ENCODE measurements around the gene ANKRD13A. TPM values are rescaled to one million over a fixed set of nuclear protein-coding genes. Genes with fewer than 3 reads are reported as not detected.

ANKRD13A gene
- total and polyA plus RNA-seq, 2 of the 13 experiments (the other 11 are each of a cell fraction or from before 2014, with no cell fraction given), result 34.1 to 41.6 TPM

GRCh38 chr12:109995686-109996482 is 3.3 kb upstream of the ANKRD13A start, which contains the start of gene GIT2 (continued):
- no peak for TF ChIP-seq ZBTB33 (CRISPR knock-in tag; IDR thresholded peaks at IDR 0.05)
- no peak for TF ChIP-seq HOMEZ (CRISPR knock-in tag; IDR thresholded peaks at IDR 0.05; ENCODE audit: low read depth)
- TF ChIP-seq CSRNP1 (CRISPR knock-in tag; IDR thresholded peaks at IDR 0.05), result peak; percentile 60; the same call in 1 of the 2 replicates
- TF ChIP-seq GZF1 (CRISPR knock-in tag; IDR thresholded peaks at IDR 0.05), result no peak
- TF ChIP-seq ZFP37 (CRISPR knock-in tag; IDR thresholded peaks at IDR 0.05; ENCODE audit: borderline replicate concordance), result no peak
- TF ChIP-seq ADNP (CRISPR knock-in tag; IDR thresholded peaks at IDR 0.05), result no peak
- peak; percentile 97 for TF ChIP-seq POGZ (CRISPR knock-in tag; IDR thresholded peaks at IDR 0.05)
- no peak for TF ChIP-seq ZNF510 (CRISPR knock-in tag; IDR thresholded peaks at IDR 0.05; ENCODE audit: low read depth)
- 0 out of 2 replicates have a peak, but pooled peaks have one; percentile 40 for TF ChIP-seq ZFP41 (CRISPR knock-in tag; IDR thresholded peaks at IDR 0.05; ENCODE audit: borderline replicate concordance)
- peak; percentile 50; the same call in 1 of the 2 replicates for TF ChIP-seq ZNF891 (CRISPR knock-in tag; IDR thresholded peaks at IDR 0.05)
- peak; percentile 81 for TF ChIP-seq KMT2B (CRISPR knock-in tag; IDR thresholded peaks at IDR 0.05)
- no peak for TF ChIP-seq MED8 (CRISPR knock-in tag; IDR thresholded peaks at IDR 0.05; ENCODE audit: insufficient replicate concordance)
- TF ChIP-seq ZNF652 (CRISPR knock-in tag; IDR thresholded peaks at IDR 0.05; ENCODE audit: borderline replicate concordance, low read depth), result no peak
- TF ChIP-seq KLF11 (CRISPR knock-in tag; IDR thresholded peaks at IDR 0.05), result no peak; the same call in 1 of the 2 replicates
- no peak for TF ChIP-seq ZNF382 (CRISPR knock-in tag; IDR thresholded peaks at IDR 0.05; ENCODE audit: borderline replicate concordance)
- TF ChIP-seq ZNF230 (CRISPR knock-in tag; IDR thresholded peaks at IDR 0.05), result peak; percentile 65
- no peak for TF ChIP-seq ZNF800 (CRISPR knock-in tag; IDR thresholded peaks at IDR 0.05)
- peak; percentile 37; the same call in 1 of the 2 replicates for TF ChIP-seq IRF2 (CRISPR knock-in tag; IDR thresholded peaks at IDR 0.05)
- peak; percentile 50; the same call in 1 of the 2 replicates for TF ChIP-seq TBX2 (CRISPR knock-in tag; IDR thresholded peaks at IDR 0.05; ENCODE audit: borderline replicate concordance)
- TF ChIP-seq ZNF343 (CRISPR knock-in tag; IDR thresholded peaks at IDR 0.05), result 0 out of 2 replicates have a peak, but pooled peaks have one; percentile 68
- no peak for TF ChIP-seq RCOR2 (CRISPR knock-in tag; IDR thresholded peaks at IDR 0.05)
- peak; percentile 90; the same call in 1 of the 2 replicates for TF ChIP-seq ZNF333 (CRISPR knock-in tag; IDR thresholded peaks at IDR 0.05; ENCODE audit: borderline replicate concordance)
- peak; percentile 56; the same call in 1 of the 2 replicates for TF ChIP-seq RXRA (CRISPR knock-in tag; IDR thresholded peaks at IDR 0.05)
- no peak for TF ChIP-seq ZNF549 (CRISPR knock-in tag; IDR thresholded peaks at IDR 0.05)

Data from HepG2 (cell line).